Measurements from ENCODE around the gene MYH2. TPM values are rescaled to one million over a fixed set of nuclear protein-coding genes. Genes with fewer than 3 reads are reported as not detected.
"Not testable (repeated sequence)": the region's sequence is repeated elsewhere in the genome, so short reads cannot be mapped to it uniquely, and the experiment has no call there.

Gene MYH2
- under 1 TPM in 1 of 4 donors, not detected in 3; 0.04 TPM for polyA plus RNA-seq (ENCODE audit: insufficient read length in 4 of 4)

DNA sequence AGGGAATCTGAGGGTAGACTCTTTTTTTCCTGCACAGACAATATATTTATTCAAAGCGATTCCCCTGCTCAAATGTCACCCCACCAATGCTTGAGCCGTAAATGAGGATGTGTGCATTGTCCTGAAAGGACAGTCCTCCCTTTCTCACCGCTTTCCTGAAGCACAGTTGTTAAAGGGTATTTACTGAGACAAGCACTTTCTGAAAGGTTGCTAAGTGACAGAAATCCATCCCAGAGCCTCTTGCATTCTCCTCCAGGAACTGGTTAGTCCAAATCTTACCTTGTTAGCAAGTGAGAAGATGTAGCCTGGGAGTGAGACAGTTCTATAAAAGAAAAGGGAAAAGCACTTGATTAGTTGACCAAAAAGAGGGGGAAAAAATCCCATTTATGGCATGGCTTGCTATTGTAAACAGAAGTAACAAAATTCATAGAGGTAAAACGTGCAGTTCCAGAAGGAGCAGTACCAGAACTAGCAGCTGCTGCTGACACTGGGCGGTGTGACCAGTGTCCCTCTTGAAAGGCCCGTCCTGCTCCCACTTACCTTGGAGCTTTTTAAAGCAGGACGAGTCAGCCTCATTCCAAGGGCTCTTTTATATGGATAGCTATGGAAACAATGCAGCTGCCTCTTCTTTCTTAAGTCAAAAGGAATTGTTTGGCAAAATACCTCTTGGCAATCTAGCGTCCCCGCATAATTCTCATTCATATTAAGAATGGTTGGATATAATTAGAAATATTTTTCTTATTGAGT is at the start of gene MYH2:
TSS of gene MYH2 (minus strand) at position 563 of the 747 bp plus-strand sequence. CDS start 1,738 bp downstream, outside the sequence.
- no peak for DNase-seq (ENCODE audit: low read depth in 4 of 4, low spot score in 3 of 4)

DNA sequence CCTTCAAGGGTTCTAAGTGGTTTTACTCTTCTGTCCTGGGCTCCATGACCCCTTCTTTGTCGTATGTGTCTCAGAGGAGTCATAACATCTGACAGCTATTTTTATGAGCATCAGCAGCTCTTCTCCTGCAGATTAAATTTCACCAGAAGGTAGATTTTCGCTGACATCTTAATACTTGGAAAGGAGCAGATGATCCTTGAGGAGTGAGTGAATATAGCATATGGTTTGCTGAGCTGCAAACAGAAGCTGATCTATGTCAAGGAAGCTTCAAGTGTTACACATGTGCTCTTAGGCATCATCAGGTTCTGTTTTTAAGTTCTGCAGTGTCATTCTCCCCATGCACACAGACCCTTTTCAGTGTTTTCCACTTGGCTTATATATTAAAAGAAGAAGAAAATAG is 49.2 kb upstream of the MYH2 start:
- DNase-seq (ENCODE audit: low read depth in 4 of 4, low spot score in 3 of 4), result no peak

DNA sequence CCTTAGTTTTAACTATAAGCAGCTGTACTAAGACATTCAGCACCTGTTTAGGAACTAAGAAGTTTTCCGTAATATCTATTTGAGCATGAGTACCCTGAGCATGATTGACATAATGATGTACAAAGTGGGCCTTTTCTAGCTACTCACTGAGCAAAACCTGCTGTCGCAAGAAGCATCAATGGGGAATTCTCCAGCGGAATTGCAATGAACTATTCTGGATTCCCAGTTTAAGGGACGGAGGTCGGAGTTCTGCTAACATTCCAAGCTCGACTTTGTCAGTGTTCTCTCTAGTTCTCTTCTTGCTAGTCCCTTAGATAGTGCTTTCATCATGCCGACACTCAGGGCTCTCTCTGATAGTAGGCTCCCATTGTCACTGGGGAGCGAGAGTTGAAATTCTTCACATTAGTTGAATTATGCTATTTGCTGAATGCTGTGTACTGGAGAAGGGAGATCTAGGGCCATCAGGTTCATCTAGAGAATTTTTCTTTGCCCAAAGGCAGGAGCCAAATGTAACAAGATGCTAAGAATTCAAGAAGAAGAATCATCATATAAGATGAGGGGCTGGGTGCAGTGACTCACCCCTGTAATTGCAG is 40.2 kb upstream of the MYH2 start:
- DNase-seq (ENCODE audit: low read depth in 4 of 4, low spot score in 3 of 4), result no peak

DNA sequence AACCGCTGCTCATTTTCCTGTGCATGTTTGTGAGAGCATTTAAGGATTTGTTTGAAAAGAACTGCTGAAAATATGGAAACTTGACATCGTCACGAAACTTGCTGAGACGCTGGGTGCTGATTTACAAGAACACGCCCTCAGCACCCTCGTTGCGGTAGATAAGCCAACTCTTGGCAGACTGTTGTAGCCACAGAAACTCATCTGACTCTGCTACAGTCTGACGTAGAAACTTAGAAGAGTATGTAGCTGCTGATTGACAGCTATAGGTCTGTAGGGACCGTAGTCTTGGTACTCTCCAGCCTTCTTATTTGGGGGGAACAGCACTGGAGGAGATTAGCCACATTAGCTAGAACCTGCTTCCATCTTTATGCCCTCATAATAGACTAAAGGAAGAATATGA is 36.1 kb upstream of the MYH2 start:
- no peak for DNase-seq (ENCODE audit: low read depth in 4 of 4, low spot score in 3 of 4)

DNA sequence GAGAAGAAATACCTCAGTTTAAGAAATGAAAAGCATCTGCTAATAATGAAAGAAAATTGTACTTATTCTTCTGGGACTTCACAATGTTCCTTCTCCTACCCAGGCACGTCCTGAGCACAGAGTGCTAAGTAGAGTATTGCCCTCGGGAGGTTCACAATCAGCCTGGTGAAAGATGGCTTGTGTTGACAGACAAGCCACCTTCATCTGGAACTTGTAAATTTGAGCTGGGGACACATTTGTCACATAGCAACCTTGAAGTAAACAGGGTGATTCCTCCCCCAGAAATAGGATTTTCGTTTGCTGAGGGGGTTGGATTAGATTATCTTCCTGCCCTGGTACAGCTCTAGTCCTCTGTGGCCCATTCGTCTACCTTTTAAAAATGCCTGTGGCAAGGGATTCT is 34.4 kb upstream of the MYH2 start:
- DNase-seq (ENCODE audit: low read depth in 4 of 4, low spot score in 3 of 4), result no peak

DNA sequence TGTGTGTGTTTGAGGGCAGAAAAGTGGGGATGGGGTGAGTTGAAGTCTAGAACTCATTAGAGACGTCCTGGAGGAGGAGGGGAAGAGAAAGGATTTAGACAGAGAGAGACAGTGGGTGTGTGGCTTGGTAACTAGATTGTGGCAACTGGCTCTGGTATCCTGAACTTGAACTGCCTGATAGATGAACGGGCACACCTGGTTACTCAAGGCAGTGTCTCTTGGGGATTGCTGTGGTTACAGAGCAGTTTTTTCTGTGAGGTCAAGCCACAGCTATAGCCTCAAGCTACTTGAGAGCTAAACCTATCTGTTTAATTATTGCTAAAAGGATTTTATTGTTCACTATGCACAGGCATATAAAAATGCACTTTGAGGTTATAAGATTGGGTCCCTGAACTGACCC is 29.8 kb upstream of the MYH2 start:
- no peak for DNase-seq (ENCODE audit: low read depth in 4 of 4, low spot score in 3 of 4)

DNA sequence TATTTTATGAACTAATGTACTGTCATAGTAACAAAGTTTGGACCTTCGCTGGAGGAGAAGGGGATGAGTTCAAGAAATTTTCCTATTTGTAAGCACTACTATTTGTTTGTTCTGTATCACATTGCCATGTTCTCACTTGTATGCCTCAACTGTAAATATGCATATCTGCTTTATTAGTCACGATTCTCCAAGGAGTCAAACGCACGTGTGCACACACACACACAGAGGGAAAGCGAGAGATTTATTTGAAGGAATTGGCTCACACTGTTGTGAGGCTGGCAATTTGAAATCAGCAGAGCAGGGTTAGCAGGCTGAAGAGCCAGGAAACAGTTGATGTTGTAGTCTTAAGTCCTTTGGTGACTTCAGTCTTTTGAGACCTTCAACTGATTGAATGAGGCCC is 24.9 kb upstream of the MYH2 start:
- no peak for DNase-seq (ENCODE audit: low read depth in 4 of 4, low spot score in 3 of 4)

DNA sequence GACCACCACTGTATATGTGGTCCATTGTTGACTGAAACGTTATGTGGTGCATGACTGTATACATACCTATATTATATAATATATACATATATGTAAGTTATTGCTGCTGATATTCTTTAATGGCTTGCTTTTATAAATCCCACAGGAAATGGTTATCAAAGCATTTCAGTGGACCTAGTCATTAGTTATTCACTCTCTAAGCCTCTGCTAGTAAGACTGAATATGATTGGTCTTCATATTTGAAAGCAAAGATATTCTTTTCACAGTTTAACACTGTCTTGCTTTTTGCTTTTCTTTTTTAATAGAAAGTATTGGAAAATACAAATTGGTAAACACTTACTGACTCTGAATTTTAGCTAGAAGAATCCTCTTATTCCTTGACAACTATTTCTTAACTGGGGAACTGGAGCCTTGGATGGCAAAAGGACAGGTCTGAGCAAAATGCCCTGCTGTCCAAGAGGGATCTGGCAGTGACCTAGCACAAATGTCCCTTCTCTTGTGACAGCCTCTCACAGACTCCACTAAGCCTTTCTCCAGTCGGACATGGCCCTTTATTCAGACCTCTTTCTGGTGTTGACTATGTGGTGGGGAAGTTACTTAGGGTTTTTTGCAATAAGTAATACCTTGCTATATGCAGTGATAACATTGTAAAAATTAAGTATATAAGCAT is 14.7 kb upstream of the MYH2 start:
- DNase-seq (ENCODE audit: low read depth in 4 of 4, low spot score in 3 of 4), result no peak

DNA sequence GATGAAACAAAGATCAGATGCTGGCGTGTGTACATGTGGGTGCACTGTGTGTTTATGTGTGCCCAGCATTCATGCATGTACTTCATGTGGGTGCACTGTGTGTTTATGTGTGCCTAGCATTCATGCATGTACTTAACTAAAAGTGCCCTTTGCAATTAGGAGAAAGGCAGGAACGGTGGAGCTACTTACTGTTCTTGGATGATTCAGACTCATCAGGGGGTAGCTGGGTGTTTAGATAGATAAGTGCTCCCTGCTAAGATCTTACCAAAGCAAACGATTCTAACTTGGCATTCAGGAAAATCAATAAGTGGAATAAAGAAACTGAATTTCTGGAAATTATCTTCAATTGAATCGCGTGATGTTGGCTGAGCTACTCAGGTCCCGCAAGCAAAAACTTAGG is 8.6 kb upstream of the MYH2 start:
- DNase-seq (ENCODE audit: low read depth in 4 of 4, low spot score in 3 of 4), result no peak

DNA sequence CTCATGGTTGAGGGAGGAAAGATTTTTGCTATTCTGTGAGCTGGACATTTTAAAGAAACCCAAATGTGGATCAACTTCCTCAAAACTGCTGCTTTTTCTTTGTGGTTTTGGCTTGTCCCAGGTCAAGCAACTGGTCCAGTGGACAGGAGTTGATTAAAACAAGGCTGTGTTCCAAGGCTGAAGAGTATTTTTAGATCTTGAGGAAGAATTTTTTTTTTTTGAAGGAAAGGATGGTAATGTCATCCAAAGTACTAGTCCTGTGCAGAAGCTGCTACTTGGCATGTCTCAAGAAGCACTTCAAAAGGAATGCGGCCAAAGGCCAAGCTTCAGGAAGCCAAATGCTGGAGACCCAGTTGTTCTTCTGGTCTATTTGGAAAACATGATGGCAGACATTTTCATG is 8.0 kb upstream of the MYH2 start:
- no peak for DNase-seq (ENCODE audit: low read depth in 4 of 4, low spot score in 3 of 4)

DNA sequence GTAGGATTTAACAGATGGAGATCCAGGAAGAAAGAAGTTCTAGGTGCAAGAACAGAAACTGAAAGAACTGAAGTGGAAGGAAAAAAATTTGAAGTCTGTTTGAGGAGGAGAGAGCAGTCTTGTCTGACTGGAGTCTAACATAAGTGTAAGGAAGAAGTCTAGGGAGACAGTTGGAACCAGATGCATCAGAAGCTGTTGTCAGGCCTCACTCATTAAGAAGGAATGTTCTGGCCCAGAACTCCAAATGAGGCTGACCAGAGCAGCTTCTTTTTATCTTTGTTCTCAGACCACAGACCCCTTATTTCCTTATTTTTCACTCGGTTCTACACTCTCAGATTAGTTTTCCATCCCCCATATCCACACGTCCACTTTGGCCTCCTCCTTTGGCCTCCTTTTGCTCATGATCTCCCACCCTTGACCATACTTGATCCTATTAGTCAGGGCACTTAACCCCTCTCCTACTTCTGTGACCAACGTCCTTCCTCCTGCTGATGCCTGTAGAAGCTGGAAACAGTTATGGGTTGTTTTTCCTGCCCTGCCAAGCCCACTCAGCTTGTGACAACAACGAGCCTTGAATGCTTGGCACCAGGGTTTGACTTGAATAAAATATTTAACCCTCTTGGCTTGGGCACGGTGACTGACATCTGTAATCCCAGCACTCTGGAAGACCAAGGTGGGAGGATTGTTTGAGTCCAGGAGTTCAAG is 7.0 kb upstream of the MYH2 start:
- DNase-seq (ENCODE audit: low read depth in 4 of 4, low spot score in 3 of 4), result no peak

DNA sequence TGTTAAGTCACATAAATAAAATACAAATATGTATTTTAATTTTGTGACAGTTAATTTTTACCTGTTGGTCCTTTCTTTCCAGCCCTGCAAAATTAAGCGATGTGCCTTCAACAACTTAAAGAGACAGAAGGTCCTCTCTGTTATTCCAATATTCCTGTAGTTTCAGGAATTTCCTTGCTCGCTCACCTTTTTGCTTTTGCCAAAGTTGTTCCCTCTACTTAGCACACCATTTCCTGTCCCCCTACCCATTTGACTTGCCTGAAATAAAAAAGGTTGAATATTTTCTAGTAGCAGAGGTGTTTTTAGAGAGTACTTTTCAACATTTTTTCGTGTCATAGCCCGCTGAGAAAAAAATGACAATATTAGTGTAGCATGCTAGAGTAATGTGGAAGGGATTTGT is 556 bp upstream of the MYH2 start:
- no peak for DNase-seq (ENCODE audit: low read depth in 4 of 4, low spot score in 3 of 4)

DNA sequence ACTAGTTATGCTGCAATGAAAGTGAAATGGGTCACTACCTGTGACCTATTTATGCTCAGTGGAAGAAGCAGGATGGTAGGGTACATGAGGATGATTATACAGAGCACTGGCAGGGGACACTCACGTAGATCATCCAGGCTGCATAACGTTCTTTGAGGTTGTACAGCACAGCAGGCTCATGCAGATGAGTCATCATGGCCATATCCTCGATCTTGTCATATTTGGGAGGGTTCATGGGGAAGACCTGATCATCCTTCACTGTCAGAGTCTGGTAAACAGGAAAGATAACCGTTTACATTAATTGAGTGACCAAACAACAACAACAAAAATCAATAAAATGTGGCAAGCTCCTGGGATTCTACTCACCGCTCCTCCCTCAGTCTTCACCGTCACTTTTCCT is 2.1 kb downstream of the MYH2 start:
- DNase-seq (ENCODE audit: low read depth in 4 of 4, low spot score in 3 of 4), result no peak

DNA sequence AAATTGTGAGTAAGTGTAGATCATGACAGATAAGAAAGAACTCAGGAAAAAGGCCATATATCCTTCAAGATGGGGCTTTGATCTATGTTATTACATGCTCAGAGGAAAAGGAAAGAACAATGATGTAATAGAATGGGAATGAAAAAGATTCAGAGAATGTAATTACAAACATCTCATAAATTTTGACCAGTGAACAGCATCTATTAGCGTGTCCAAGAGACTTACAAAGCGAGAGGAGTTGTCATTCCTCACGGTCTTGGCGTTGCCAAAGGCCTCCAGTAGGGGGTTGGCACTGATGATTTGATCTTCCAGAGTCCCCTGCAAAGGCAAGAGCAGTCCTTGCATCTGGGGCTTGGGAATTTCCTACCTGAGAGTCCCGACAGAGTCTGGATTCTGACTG is 6.0 kb downstream of the MYH2 start:
- DNase-seq (ENCODE audit: low read depth in 4 of 4, low spot score in 3 of 4), result not testable (repeated sequence)

DNA sequence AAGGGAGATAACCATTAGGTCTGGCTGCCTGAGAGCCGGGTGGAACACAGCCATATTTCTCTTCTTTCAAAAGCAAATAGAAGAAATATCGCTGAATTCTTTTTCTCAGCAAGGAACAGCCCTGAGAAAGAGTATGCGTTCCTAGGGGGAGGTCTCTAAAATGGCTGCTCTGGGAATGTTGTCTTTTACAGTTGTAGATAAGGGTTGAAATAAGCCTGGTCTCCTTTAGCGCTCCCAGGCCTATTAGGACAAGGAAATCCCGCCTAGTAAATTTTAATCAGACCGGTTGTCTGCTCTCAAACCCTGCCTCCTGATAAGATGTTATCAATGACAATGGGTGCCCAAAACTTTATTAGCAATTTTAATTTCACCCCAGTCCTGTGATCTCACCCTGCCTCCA is 8.3 kb downstream of the MYH2 start:
- not testable (repeated sequence) for DNase-seq (ENCODE audit: low read depth in 4 of 4, low spot score in 3 of 4)

DNA sequence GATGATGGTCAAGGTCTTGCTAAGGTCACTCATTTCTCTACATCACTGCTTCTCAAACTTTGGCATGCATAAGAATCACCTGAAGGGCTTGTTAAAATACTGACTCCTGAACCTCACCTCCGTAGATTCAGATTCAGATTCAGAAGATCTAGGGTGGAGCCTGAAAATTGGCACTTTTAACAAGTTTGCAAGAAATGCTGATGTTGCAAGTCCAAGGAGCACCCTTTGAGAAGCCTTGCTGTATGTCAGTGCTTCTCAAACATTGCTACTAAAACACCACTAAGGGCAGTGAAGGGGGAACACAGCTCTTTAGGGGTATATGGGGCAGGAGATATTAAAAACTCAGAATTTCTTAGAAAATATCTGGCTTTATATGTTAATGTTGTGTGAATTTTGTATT is 17.4 kb downstream of the MYH2 start:
- no peak for DNase-seq (ENCODE audit: low read depth in 4 of 4, low spot score in 3 of 4)

DNA sequence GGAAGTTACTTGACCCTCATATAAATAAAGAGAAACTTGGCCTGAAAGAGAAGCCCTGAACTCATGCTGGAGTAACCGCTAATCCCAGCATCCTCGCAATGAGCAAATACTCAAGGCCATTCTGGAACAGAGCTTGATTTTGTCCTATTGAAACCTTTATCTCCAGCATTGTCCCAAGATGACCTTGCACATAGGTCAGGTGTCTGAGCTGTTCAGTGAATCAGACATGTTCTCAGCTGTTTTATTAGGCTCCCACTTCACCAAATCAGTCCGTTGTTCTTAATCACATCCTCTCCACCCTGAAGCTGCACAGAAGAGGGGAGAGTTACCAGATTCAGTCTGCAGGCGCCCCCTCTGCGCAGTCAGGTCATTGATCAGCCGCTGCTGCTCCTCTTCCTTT is 22.0 kb downstream of the MYH2 start:
- DNase-seq (ENCODE audit: low read depth in 4 of 4, low spot score in 3 of 4), result no peak

DNA sequence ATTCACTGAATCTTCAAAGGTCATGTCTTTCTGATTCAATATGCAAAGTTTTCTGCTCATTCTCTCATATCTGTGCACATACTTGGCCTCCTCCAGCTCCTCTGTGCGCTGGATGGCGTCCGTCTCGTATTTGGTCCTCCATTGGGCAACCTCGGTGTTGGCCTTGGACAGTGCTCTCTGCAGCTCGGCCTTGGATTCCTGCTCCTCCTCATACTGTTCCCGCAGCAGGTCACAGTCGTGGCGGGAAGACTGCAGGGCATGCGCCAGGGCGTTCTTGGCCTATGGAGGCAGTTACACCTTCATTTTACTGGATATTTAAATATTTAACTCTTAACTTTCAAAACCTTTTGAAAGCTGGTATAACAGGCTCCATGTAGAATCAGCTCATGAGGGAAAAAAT is 22.9 kb downstream of the MYH2 start:
- no peak for DNase-seq (ENCODE audit: low read depth in 4 of 4, low spot score in 3 of 4)

DNA sequence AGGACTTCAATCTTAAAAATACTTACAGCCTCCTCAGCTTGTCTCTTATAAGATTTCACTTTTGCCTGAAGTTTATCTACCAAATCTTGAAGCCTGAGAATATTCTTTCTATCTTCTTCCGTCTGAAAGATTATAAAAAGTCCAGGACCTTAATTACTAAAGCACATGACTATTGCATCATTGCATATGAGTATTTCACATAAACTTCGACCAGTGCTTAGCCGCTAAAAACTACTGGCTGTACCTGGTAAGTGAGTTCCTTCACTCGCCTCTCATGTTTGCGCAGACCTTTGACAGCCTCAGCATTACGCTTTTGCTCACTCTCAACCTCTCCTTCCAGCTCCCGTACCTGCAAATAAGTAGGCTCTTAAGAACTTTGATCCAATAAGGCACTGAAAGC is 26.4 kb downstream of the MYH2 start:
- no peak for DNase-seq (ENCODE audit: low read depth in 4 of 4, low spot score in 3 of 4)

DNA sequence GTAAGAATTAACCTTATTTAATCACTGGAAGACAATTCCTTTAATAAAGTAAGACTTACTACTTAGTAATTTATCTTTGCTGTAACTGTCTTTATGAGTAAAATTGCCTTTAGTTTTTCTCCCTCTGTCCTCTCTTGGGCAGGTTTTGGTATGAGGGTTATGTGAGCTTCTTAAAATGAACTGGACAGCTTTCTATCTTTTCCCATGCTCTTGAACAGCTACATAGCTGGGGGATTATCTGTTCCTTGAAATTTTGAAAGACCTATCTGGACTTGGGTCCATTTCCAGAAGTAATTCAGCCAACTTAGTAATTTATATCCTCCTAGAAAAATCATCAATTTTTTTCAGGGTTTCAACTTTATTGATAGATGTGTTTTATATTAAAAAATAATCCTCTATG is 27.5 kb downstream of the MYH2 start:
- no peak for DNase-seq (ENCODE audit: low read depth in 4 of 4, low spot score in 3 of 4)

DNA sequence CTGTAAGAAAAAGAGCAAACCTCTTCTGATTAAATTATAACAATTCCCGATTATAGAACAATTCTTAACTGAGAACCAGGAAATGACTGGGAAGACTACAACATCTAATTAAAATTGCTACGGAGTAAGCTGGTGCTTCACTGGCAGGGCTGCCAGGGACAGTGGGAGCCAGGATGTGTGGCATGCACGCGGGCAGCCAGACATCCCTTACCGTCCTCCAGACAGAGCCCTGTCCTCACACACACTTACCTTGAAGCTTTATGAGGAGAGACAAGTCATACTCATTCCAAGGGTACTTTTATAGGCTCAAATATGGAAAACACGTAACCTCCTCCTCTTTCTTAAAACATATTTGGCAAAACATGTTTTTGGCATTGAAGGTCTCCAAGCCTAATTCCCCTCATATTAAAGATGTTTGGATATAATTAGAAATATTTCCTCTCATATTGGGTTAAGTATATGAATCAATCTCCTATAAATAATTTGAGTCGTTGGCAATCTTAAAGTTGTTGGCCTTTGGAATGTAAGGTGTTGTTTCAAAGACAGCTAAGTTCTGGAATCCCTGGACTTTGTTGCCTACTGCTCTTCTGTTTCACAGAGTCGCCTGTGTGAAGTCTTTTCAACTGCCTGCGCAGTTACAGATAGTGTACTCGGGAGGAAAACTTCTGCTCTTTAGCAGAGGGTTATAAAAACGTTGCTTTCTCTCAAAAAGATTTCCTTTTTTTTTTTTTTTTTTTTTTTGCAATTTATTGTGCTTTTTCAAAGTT is 31.0 kb downstream of the MYH2 start, which contains the start of gene MYH1:
TSS of gene MYH1 (minus strand) at position 272 of the 767 bp plus-strand sequence. CDS start 1,900 bp downstream, outside the sequence.
- no peak for DNase-seq (ENCODE audit: low read depth in 4 of 4, low spot score in 3 of 4)

All from right renal pelvis (tissue), 4 donors.